ENCODE measurements around the gene BMP2K. TPM values are rescaled to one million over a fixed set of nuclear protein-coding genes. Genes with fewer than 3 reads are reported as not detected.

Gene BMP2K
- polyA plus RNA-seq, 1 donor (not counting 4 experiments of a cell fraction or from before 2014, with no cell fraction given), result 35.4 TPM

- Histone ChIP-seq H3K4me1 (ENCODE audit: control insufficient read depth, extremely low read depth, insufficient read depth, low read length) (peaks cover 5% of the 10 kb centered on the region), H3K9me1 (ENCODE audit: control insufficient read depth, extremely low read depth, insufficient read depth, low read length) (no peaks in the 10 kb centered on the region), H4K20me1 (ENCODE audit: control insufficient read depth, extremely low read depth, insufficient read depth, low read length) (no peaks in the 10 kb centered on the region), H3K27me3 (ENCODE audit: control insufficient read depth, extremely low read depth, insufficient read depth, low read length) (no peaks in the 10 kb centered on the region), H3K9ac (ENCODE audit: control insufficient read depth, extremely low read depth, insufficient read depth, low read length) (no peak overlapping the region), H3K4me3 (ENCODE audit: control insufficient read depth in 2 of 3, extremely low read depth in 1 of 3, insufficient read depth in 2 of 3, low read depth in 1 of 3, low read length in 3 of 3) (no peak overlapping the region), H3K27ac (ENCODE audit: control insufficient read depth, insufficient read depth, low read length) (no peak overlapping the region), H3K36me3 (ENCODE audit: control insufficient read depth in 2 of 2, extremely low read depth in 1 of 2, insufficient read depth in 2 of 2, low read length in 2 of 2) (no peaks in the 10 kb centered on the region), H3K9me3 (ENCODE audit: control insufficient read depth, low read depth, low read length) (no peaks in the 10 kb centered on the region), H3K4me2 (ENCODE audit: control insufficient read depth, extremely low read depth, insufficient read depth, low read depth, low read length) (no peak overlapping the region), H3K79me2 (ENCODE audit: control insufficient read depth, insufficient read depth, low read length) (no peaks in the 10 kb centered on the region), H2AFZ (ENCODE audit: control insufficient read depth, low read length) (no peak overlapping the region)
- dilution Hi-C loops (cut with MboI; ENCODE audit: extremely low pct_ligation_motif_present, low sequenced_read_pairs), result no loop called here
- FAIRE-seq (no peak), DNase-seq (ENCODE audit: low read depth, low spot score) (no peak)
- TF ChIP-seq, protein P1, sequence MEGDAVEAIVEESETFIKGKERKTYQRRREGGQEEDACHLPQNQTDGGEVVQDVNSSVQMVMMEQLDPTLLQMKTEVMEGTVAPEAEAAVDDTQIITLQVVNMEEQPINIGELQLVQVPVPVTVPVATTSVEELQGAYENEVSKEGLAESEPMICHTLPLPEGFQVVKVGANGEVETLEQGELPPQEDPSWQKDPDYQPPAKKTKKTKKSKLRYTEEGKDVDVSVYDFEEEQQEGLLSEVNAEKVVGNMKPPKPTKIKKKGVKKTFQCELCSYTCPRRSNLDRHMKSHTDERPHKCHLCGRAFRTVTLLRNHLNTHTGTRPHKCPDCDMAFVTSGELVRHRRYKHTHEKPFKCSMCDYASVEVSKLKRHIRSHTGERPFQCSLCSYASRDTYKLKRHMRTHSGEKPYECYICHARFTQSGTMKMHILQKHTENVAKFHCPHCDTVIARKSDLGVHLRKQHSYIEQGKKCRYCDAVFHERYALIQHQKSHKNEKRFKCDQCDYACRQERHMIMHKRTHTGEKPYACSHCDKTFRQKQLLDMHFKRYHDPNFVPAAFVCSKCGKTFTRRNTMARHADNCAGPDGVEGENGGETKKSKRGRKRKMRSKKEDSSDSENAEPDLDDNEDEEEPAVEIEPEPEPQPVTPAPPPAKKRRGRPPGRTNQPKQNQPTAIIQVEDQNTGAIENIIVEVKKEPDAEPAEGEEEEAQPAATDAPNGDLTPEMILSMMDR (optimal IDR thresholded peaks at IDR 0.05 in 1 of 3, IDR thresholded peaks at IDR 0.05 in 1 of 3, conservative IDR thresholded peaks at IDR 0.05 in 1 of 3; ENCODE audit: extremely low read depth in 1 of 3, insufficient read depth in 2 of 3, low read length in 3 of 3), result no peak
- TF ChIP-seq EZH2 (IDR thresholded peaks at IDR 0.05; ENCODE audit: low read length), result no peak
These were observed 13.6 kb upstream of the BMP2K start for GRCh38 chr4:78762529-78762928.

GRCh38 chr4:78763251-78763650, 12.9 kb upstream of the BMP2K start:
- no peaks in the 10 kb centered on the region for H3K36me3 ChIP-seq (ENCODE audit: control insufficient read depth in 2 of 2, extremely low read depth in 1 of 2, insufficient read depth in 2 of 2, low read length in 2 of 2)
- no peak overlapping the region for H3K4me3 ChIP-seq (ENCODE audit: control insufficient read depth in 2 of 3, extremely low read depth in 1 of 3, insufficient read depth in 2 of 3, low read depth in 1 of 3, low read length in 3 of 3)
- H3K27me3 ChIP-seq (ENCODE audit: control insufficient read depth, extremely low read depth, insufficient read depth, low read length), result no peaks in the 10 kb centered on the region
- H3K9ac ChIP-seq (ENCODE audit: control insufficient read depth, extremely low read depth, insufficient read depth, low read length), result no peak overlapping the region
- dilution Hi-C loops (cut with MboI; ENCODE audit: extremely low pct_ligation_motif_present, low sequenced_read_pairs), result no loop called here
- H3K27ac ChIP-seq (ENCODE audit: control insufficient read depth, insufficient read depth, low read length), result no peak overlapping the region
- H4K20me1 ChIP-seq (ENCODE audit: control insufficient read depth, extremely low read depth, insufficient read depth, low read length), result no peaks in the 10 kb centered on the region
- peaks cover 5% of the 10 kb centered on the region for H3K4me1 ChIP-seq (ENCODE audit: control insufficient read depth, extremely low read depth, insufficient read depth, low read length)
- no peak overlapping the region for H2AFZ ChIP-seq (ENCODE audit: control insufficient read depth, low read length)
- FAIRE-seq, result no peak
- TF ChIP-seq, protein P1 (optimal IDR thresholded peaks at IDR 0.05 in 1 of 3, IDR thresholded peaks at IDR 0.05 in 1 of 3, conservative IDR thresholded peaks at IDR 0.05 in 1 of 3; ENCODE audit: extremely low read depth in 1 of 3, insufficient read depth in 2 of 3, low read length in 3 of 3), result no peak
- no peak for TF ChIP-seq EZH2 (IDR thresholded peaks at IDR 0.05; ENCODE audit: low read length)
- H3K9me3 ChIP-seq (ENCODE audit: control insufficient read depth, low read depth, low read length), result no peaks in the 10 kb centered on the region
- H3K79me2 ChIP-seq (ENCODE audit: control insufficient read depth, insufficient read depth, low read length), result no peaks in the 10 kb centered on the region
- DNase-seq (ENCODE audit: low read depth, low spot score), result no peak
- H3K9me1 ChIP-seq (ENCODE audit: control insufficient read depth, extremely low read depth, insufficient read depth, low read length), result no peaks in the 10 kb centered on the region
- no peak overlapping the region for H3K4me2 ChIP-seq (ENCODE audit: control insufficient read depth, extremely low read depth, insufficient read depth, low read depth, low read length)
